ENCODE data around the gene LHX1.

DNA sequence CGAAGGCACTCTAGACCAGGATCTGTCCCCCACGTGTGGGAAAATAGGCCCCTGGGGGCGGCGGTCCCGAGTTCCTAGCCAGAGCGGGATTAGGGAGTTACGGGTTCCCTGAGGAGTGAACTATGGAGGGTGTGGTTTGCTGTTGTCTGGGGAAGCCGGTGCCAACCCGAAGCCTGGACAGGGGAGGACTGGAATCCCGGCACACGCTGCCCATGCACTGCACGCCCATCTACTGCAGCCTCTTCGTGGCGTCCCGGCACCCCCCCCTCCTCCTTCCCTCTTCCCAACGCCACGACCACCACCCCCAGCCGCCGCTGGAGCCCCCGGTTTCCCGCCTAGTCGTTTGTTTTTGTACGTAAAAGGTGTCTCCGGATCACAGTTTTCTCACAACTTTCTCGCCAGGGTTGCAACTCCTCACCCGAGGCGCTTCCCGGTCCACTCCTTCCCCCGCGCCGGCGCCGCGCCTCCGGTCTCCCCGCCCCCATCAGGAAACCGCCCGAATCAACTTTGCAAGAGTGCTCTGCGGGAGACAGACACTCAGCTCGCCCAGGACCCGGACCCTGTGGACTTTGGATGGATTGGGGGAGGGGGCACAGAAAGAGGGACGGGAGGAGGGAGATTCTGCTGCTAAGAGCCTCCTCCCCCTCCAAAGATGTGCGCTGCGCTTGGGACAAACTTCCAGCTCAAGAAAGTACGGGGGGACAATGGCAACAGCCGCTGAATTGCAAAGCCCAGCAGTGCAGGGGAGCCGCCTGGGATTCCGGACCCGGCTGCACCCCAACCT, 1.4 kb upstream of the LHX1 start:
- TF ChIP-seq FOXK2 (IDR thresholded peaks at IDR 0.05), result no peak
- TF ChIP-seq NFRKB (IDR thresholded peaks at IDR 0.05), result no peak
- no peak for TF ChIP-seq TARDBP (IDR thresholded peaks at IDR 0.05)
- no peak for TF ChIP-seq FOXA1 (IDR thresholded peaks at IDR 0.05)
- TF ChIP-seq BHLHE40 (IDR thresholded peaks at IDR 0.05; ENCODE audit: borderline replicate concordance), result no peak
- TF ChIP-seq ZNF384 (IDR thresholded peaks at IDR 0.05), result no peak
- TF ChIP-seq LEF1 (IDR thresholded peaks at IDR 0.05; ENCODE audit: borderline replicate concordance), result no peak
- no peak for TF ChIP-seq FOXM1 (IDR thresholded peaks at IDR 0.05; ENCODE audit: borderline replicate concordance)
- TF ChIP-seq SP1 (IDR thresholded peaks at IDR 0.05), result no peak
- TF ChIP-seq ELF4 (IDR thresholded peaks at IDR 0.05), result no peak
